HepG2 (cell line): Measurements from ENCODE around the gene ZNF804A. TPM values are rescaled to one million over a fixed set of nuclear protein-coding genes. Genes with fewer than 3 reads are reported as not detected.

ENCODE experiments used
- ATAC-seq: fragments of 200-7000 bp; cut with Tn5 transposase; 3 replicates; pipeline ENCODE4 v1.9.1; 2020; ENCODE audit warnings: mild to moderate bottlenecking, moderate library complexity
- BruUV-seq: library from RNA; stranded (reverse); fragments of 400-500 nt; replicated peaks from 2 replicates; lab custom pipeline; 2021; lab: Mats Ljungman, UMichigan
- CTCF ChIA-PET: fragments of 300-600 bp; formaldehyde crosslinking; extraction: SDS; loops from one replicate; lab custom pipeline; 2021; ENCODE audit warnings: low total read pairs, inconsistent platforms, low intra/inter-chr PET ratio; lab: Yijun Ruan, JAX
- POLR2A ChIA-PET: fragments of 350-600 bp; sonication (Branson Sonifier 250); formaldehyde crosslinking; loops from one replicate; lab custom pipeline; 2020; ENCODE audit warnings: antibody characterized with exemption, inconsistent platforms; lab: Yijun Ruan, JAX
- DNase-seq: peaks from one replicate; pipeline ENCODE4 v3.0.0-alpha.2; 2015; ENCODE audit warnings: low spot score
- FAIRE-seq: peaks from 3 replicates; lab custom pipeline; 2011; peaks lifted over from hg19 to GRCh38; lab: Jason Lieb, UNC
- H2AFZ ChIP-seq: one replicate; pipeline ENCODE4 v1.6.1; 2011; ENCODE audit warnings: low read length, inconsistent platforms
- H3K27ac ChIP-seq: fragments of 300-600 bp; 3 replicates; pipeline ENCODE4 v1.8.0; 2011; ENCODE audit warnings: mixed run types, mild to moderate bottlenecking, mixed read lengths, low read length, inconsistent platforms; ENCODE audit not compliant: insufficient read depth; ENCODE audit errors: extremely low read length
- H3K27me3 ChIP-seq, 2 experiments: fragments of 200-600 bp in 1 of 2; 2 replicates in 1 of 2; 3 replicates in 1 of 2; pipeline versions ENCODE4 v1.6.0 to v1.8.0; 2011; ENCODE audit warnings: low read length in 2 of 2, mild to moderate bottlenecking in 2 of 2, moderate library complexity in 2 of 2, inconsistent platforms in 1 of 2; ENCODE audit not compliant: insufficient read depth in 2 of 2, control insufficient read depth in 1 of 2
- H3K36me3 ChIP-seq, 2 experiments: fragments of 200-600 bp in 1 of 2; replicated peaks in 1 of 2; 2 replicates in 1 of 2; 3 replicates in 1 of 2; pipeline versions ENCODE4 v1.5.1 to v1.8.0; 2011; ENCODE audit warnings: low read length in 2 of 2, inconsistent platforms in 1 of 2; ENCODE audit not compliant: insufficient read depth in 2 of 2, control insufficient read depth in 1 of 2
- H3K4me1 ChIP-seq: 2 replicates; pipeline ENCODE4 v1.5.1; 2012; ENCODE audit warnings: low read length, inconsistent platforms; ENCODE audit not compliant: insufficient read depth
- H3K4me2 ChIP-seq: 2 replicates; pipeline ENCODE4 v1.6.0; 2011; ENCODE audit warnings: low read depth, low read length, inconsistent platforms
- H3K4me3 ChIP-seq, 3 experiments: fragments of 200-600 bp in 1 of 3; sonication (generic), shearing (Covaris generic) in 1 of 3; replicated peaks in 1 of 3; 2 replicates each; pipeline ENCODE4 v1.5.1; 2011 to 2016; ENCODE audit warnings: low read length in 3 of 3, inconsistent platforms in 2 of 3, low read depth in 2 of 3, mild to moderate bottlenecking in 2 of 3, control low read depth in 1 of 3, mixed read lengths in 1 of 3; ENCODE audit not compliant: insufficient read depth in 1 of 3
- H3K79me2 ChIP-seq: one replicate; pipeline ENCODE4 v1.6.1; 2011; ENCODE audit warnings: low read length, inconsistent platforms; ENCODE audit not compliant: insufficient read depth
- H3K9ac ChIP-seq: 2 replicates; pipeline ENCODE4 v1.6.0; 2011; ENCODE audit warnings: mild to moderate bottlenecking, low read depth, low read length, inconsistent platforms; ENCODE audit not compliant: insufficient read depth
- H3K9me3 ChIP-seq: 2 replicates; pipeline ENCODE4 v1.5.1; 2012; ENCODE audit warnings: mild to moderate bottlenecking, low read length
- H4K20me1 ChIP-seq: 2 replicates; pipeline ENCODE4 v1.6.0; 2011; ENCODE audit warnings: inconsistent platforms, mild to moderate bottlenecking, low read length, moderate library complexity; ENCODE audit not compliant: insufficient read depth
- CBX5 ChIP-seq: sonication (generic); formaldehyde crosslinking; IDR thresholded peaks from 2 replicates; pipeline ENCODE4 v1.4.0; 2020; ENCODE audit warnings: missing genetic modification reagents, borderline replicate concordance
- MNT ChIP-seq: fragments of 450-650 bp; IDR thresholded peaks from 2 replicates; pipeline ENCODE4 v1.6.1; 2016
- RELA ChIP-seq: sonication (generic); formaldehyde crosslinking; IDR thresholded peaks from 2 replicates; pipeline ENCODE4 v1.4.0; 2020; ENCODE audit warnings: missing genetic modification reagents
- SALL2 ChIP-seq: sonication (generic); formaldehyde crosslinking; IDR thresholded peaks from 2 replicates; pipeline ENCODE4 v1.8.1; 2023; ENCODE audit warnings: mild to moderate bottlenecking, missing genetic modification reagents, inconsistent platforms
- SYNCRIP ChIP-seq: fragments of 200-400 bp; formaldehyde crosslinking; IDR thresholded peaks from 2 replicates; pipeline ENCODE4 v1.6.1; 2018; ENCODE audit warnings: mild to moderate bottlenecking, low read depth, low read length; ENCODE audit not compliant: insufficient read depth
- TBX2 ChIP-seq: sonication (generic); formaldehyde crosslinking; IDR thresholded peaks from 2 replicates; pipeline ENCODE4 v1.5.0; 2020; ENCODE audit warnings: missing genetic modification reagents, mild to moderate bottlenecking, borderline replicate concordance
- ZNF20 ChIP-seq: sonication (generic); formaldehyde crosslinking; IDR thresholded peaks from 2 replicates; pipeline ENCODE4 v1.4.0; 2020; ENCODE audit warnings: mild to moderate bottlenecking, moderate library complexity, missing genetic modification reagents
- ZNF275 ChIP-seq: sonication (generic); formaldehyde crosslinking; IDR thresholded peaks from 2 replicates; pipeline ENCODE4 v1.8.0; 2022; ENCODE audit warnings: missing genetic modification reagents, mild to moderate bottlenecking, inconsistent platforms, borderline replicate concordance
- ZNF530 ChIP-seq: sonication (generic); formaldehyde crosslinking; IDR thresholded peaks from 2 replicates; pipeline ENCODE4 v1.5.0; 2020; ENCODE audit warnings: low read depth, mild to moderate bottlenecking, missing genetic modification reagents
- ZNF646 ChIP-seq: sonication (generic); formaldehyde crosslinking; IDR thresholded peaks from 2 replicates; pipeline ENCODE4 v1.9.0; 2021; ENCODE audit warnings: mild to moderate bottlenecking, missing genetic modification reagents
- WGBS: methylation state at CpG from one replicate; pipeline ENCODE4 v1.1.6; 2017; ENCODE audit warnings: low lambda C conversion rate; 5-methylcytosine and 5-hydroxymethylcytosine counted together
- in situ Hi-C: cut with HindIII; loops from 2 replicates; pipeline ENCODE4 v1.10.0; 2017; ENCODE audit warnings: low pct_unique_long_range_greater_than_20kb; ENCODE audit not compliant: extremely low pct_ligation_motif_present
- intact Hi-C: fragments of 100-400 bp; cut with micrococcal nuclease; formaldehyde crosslinking; loops from one replicate; pipeline ENCODE4 v1.10.0; 2022; ENCODE audit not compliant: unreplicated experiment
- polyA plus RNA-seq, 8 experiments: library from polyadenylated mRNA; depleted of rRNA in 3 of 8; stranded (reverse) in 7 of 8; unstranded in 1 of 8; fragments of >200 nt; fragmentation: Illumina TruSeq in 4 of 8; extraction: Trizol in 4 of 8; gene quantifications; 2 replicates each; pipeline versions ENCODE4 v1.2.1 to v1.2.3, GENCODE V29; 2011 to 2016; ENCODE audit warnings: low read depth in 4 of 8, missing spikeins in 1 of 8, mixed read lengths in 1 of 8; ENCODE audit not compliant: insufficient read depth in 1 of 8
- total RNA-seq, 5 experiments: library from RNA; depleted of rRNA; stranded (reverse); fragments of >200 nt; fragmentation: Illumina TruSeq; extraction: Trizol; gene quantifications; 2 replicates each; pipeline ENCODE4 v1.2.3, GENCODE V29; 2016; ENCODE audit warnings: low read depth in 1 of 5

The ZNF804A gene
- total and polyA plus RNA-seq, 2 of the 13 experiments (the other 11 are each of a cell fraction or from before 2014, with no cell fraction given), result 0.07 to 0.09 TPM

GRCh38 chr2:184890311-184890710 is 292.0 kb downstream of the ZNF804A start:
- ATAC-seq, result no peak
- no peak overlapping the region for H2AFZ ChIP-seq
- in situ Hi-C loops (no loop called here), intact Hi-C loops (no loop called here)
- H3K9me3 ChIP-seq, result peaks cover 40% of the 10 kb centered on the region
- no peak overlapping the region for H3K4me3 ChIP-seq
- H3K27me3 ChIP-seq, result no peaks in the 10 kb centered on the region
- BruUV-seq, result no TSS peak
- CTCF ChIA-PET, result no interaction called here
- H3K27ac ChIP-seq, result no peak overlapping the region
- TF ChIP-seq CBX5 (CRISPR knock-in tag), result no peak
- no peak for TF ChIP-seq ZNF20
- no peak for TF ChIP-seq SALL2
- no peak for TF ChIP-seq SYNCRIP
- no peak for TF ChIP-seq RELA (CRISPR knock-in tag)
- TF ChIP-seq, all 625 proteins: peak for 0
- POLR2A ChIA-PET, result no interaction called here
- no peaks in the 10 kb centered on the region for H4K20me1 ChIP-seq
- no peak overlapping the region for H3K4me2 ChIP-seq
- no peaks in the 10 kb centered on the region for H3K4me1 ChIP-seq
- FAIRE-seq (no peak), DNase-seq (no peak)
- no peaks in the 10 kb centered on the region for H3K36me3 ChIP-seq
- no peaks in the 10 kb centered on the region for H3K79me2 ChIP-seq
- no peak overlapping the region for H3K9ac ChIP-seq

DNA sequence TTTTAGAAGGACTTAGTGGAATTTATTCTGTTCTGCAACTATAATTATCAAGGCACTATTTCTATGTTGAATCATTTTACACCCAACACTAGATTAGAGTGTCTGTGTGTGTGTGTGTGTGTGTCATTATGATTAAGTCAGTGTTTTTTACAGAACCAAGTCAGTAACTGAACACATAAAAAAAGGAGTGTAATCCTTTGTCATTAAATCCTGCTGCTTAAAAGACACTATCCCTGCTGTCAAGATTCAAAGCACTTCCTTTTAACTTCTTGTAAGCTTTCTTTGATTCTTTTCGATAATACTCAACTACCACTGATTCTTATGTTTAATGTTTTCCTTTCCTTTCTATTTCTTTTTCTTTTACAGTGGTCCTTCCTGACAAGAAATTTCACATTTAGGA is 306.7 kb downstream of the ZNF804A start:
- Histone ChIP-seq H3K4me3 (no peak overlapping the region), H4K20me1 (no peaks in the 10 kb centered on the region), H2AFZ (no peak overlapping the region), H3K27ac (no peak overlapping the region), H3K79me2 (no peaks in the 10 kb centered on the region), H3K9me3 (peaks cover 5% of the 10 kb centered on the region), H3K9ac (no peak overlapping the region), H3K27me3 (no peaks in the 10 kb centered on the region), H3K4me2 (no peak overlapping the region), H3K36me3 (no peaks in the 10 kb centered on the region), H3K4me1 (no peaks in the 10 kb centered on the region)
- 4% methylated on average over 1 of the region's 1 CpG for WGBS
- BruUV-seq, result no TSS peak
- no peak for FAIRE-seq
- ChIA-PET CTCF (no interaction called here), POLR2A (no interaction called here)
- DNase-seq, result no peak
- in situ Hi-C loops (no loop called here), intact Hi-C loops (no loop called here)
- no peak for ATAC-seq
- TF ChIP-seq MNT (no peak), TBX2 (no peak), ZNF275 (CRISPR knock-in tag) (no peak), ZNF530 (CRISPR knock-in tag) (no peak), ZNF646 (CRISPR knock-in tag) (no peak)
